ENCODE data around the gene EXTL1.

Gene EXTL1

GRCh38 chr1:26025060-26025459, 3.5 kb downstream of the EXTL1 start:
- no peak for DNase-seq

DNA sequence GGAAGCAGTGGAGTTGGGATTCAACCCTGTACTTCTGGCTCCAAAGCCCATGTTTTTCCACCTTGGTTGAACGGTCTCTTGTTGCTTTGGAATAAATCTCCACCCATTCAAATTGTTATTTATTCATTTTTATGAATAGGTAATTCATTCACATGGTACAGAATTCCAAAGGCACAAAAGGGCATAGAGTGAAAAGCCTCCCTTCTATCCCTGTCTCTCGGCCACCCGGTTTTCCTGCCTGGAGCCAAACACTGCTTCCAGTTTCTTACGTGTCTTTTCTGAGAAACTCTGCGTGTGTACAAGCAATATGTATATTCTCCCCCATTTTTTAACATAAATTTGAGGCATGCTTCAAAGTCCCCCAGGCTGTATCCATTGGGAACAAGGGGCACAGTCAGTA, 3.9 kb downstream of the EXTL1 start:
- no peak for DNase-seq

GRCh38 chr1:26027716-26028489, 6.3 kb downstream of the EXTL1 start:
- no peak for DNase-seq

DNA sequence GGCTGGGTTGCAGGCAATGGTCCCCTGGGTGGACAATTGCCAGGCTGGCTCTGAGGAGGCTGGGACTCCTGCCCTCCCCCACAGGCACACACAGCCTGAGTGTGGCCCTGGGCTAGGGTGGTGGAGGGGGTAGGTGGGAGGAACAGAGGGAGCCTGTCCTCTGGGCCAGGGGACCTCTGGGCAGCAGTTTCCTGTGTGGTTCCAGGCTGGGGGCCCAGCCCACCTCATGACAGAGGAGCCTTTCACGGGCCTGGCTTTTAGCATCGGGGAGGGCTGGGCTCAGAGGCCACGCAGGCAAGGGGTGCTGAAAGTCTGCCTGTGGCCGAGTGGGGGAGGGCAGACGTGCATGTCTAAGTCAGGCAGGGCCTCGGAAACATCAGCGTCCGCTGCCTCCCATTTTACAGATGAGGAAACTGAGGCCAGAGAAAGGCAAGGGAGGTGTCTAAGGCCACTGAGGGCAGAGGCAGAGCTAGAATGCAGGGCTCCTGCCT, 7.0 kb downstream of the EXTL1 start:
- no peak for DNase-seq

DNA sequence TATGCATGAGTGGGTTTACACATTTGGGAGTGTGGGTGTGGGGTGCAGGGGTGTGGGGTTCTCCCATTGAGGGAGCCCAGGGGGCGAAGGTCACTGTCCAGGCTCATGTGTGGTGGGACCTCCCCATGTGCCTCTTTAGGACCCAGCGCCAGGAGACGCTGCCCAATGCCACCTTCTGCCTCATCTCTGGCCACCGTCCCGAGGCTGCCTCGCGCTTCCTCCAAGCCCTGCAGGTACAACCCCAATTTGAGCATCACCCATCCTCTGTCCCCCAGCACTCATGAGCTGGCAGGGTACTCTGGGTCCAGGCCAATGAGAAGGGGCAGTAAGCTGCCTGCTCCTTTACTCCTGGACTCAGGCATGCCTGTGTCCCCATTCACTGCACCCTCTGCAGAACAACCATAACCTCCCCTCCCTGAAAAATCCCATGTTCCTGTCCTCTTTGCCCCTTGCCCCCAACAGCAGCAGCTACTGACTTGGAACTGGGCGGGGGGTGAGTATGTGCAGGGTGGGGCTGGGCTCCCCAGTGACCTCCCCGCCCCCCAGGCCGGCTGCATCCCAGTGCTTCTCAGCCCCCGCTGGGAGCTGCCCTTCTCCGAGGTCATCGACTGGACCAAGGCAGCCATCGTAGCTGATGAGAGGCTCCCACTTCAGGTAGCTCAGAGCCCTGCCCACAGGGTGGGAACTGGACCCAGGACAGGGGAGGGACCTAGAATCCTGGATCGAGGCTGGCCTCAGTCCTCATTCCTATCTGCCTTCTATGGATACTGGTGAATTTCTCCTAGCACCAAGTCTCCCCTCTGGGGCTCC, 7.7 kb downstream of the EXTL1 start:
- DNase-seq: no peak

- DNase-seq: no peak
These were observed 8.4 kb downstream of the EXTL1 start for GRCh38 chr1:26029864-26030481.

- DNase-seq: no peak
These were observed 9.6 kb downstream of the EXTL1 start for GRCh38 chr1:26031196-26031595.

DNA sequence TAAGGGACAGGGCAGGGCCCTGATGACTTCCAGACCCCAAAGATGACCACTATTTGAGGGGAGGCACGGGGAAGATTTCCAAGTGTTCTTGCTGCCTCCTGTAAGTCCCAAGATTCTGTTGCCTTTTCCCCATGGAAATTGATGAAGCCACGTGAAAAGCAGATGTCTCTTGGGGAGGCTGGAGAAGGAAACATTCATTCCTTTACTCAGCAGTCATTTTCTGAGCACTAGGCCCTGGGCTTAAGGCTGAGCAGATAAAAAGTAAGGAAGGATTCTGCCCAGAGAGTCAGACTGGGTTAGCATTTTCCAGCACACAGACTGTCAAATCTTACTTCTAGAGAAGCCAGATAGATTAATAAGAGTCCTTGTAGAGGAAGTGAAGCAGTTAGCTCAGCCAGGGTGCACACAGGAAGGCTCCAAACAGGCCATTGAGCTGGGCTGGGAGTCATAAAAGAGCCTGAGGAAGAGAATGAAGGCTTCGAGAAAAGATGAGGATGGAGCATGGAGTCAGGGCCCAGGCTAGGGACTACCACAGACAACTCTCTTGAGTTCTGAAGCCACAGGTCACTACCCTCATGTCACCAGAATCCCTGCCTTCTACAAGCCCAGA, 10.1 kb downstream of the EXTL1 start:
- no peak for DNase-seq

- no peak for DNase-seq
These were observed 11.2 kb downstream of the EXTL1 start for GRCh38 chr1:26032656-26033357.

DNA sequence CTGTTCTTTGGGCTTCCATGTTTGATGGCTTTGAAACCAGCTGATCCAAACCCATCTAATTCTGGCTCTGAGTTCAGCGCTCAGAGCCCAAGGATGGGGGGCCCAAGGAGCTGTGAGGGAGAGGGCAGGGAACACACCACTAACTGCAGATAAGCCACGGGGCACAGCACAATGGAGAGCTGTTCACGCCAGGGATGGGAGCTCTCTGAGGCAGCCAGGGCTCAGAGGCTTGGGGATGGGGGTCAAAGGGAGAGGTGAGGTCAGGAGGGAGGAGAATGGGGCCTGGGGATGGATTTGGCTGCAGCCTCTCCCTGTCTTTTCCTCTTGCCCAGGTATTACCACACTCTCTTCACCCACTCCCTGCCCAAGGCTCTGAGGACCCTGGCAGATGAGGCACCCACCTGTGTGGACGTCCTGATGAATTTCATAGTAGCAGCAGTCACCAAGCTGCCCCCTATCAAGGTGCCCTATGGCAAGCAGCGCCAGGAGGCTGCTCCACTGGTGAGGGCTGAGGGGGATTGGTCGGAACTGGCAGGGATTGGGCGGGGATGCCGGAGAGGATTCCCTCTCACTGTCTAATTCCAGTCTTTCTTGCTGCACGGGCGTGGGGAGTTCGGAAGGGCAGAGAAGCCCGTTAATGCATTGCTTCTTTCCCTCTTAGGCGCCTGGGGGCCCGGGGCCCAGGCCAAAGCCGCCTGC, 13.1 kb downstream of the EXTL1 start:
- no peak for DNase-seq

- peak; percentile 90 to 92 (median 90) for DNase-seq
These were observed 13.8 kb downstream of the EXTL1 start for GRCh38 chr1:26035203-26035958.

DNA sequence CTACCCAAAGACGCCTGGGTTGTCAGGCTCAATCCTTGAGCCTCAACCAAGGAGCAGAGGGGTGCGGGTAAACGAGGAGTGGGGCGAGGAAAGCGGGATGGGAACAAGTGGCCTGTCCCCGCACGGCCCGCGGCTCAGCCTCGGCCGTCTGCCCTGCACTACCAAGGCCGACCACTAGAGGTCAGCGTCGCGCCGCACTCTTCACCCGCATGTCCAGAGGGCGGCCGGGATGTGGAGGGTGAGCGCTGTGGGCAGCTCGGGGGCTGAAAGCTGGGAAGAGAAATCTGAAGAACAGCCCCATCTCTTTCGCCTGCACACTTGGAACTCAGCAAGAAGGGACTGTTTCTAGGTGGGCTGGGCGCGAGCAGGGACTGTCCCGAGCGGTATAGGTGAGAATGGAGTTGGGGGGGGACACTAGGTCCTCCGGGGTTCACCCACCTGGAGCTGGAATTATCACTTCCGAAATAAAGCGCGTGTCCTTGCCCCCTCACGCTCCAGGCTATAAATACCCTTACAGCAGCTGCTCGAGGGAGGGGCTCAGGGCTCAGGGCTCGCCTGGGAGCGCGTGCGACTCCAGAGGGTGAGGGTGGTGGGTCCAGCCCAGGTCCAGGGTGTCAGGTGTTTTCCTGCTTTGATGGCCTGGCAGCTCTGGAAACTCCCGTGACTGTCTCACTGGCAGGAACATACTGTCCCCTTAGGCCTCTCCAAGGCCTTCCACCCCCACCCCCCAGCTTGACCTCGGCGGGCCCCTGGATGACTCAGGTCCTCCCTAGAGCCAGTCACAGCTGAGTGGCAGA, 14.6 kb downstream of the EXTL1 start:
- DNase-seq: peak; percentile 74 to 83 (median 75)

DNA sequence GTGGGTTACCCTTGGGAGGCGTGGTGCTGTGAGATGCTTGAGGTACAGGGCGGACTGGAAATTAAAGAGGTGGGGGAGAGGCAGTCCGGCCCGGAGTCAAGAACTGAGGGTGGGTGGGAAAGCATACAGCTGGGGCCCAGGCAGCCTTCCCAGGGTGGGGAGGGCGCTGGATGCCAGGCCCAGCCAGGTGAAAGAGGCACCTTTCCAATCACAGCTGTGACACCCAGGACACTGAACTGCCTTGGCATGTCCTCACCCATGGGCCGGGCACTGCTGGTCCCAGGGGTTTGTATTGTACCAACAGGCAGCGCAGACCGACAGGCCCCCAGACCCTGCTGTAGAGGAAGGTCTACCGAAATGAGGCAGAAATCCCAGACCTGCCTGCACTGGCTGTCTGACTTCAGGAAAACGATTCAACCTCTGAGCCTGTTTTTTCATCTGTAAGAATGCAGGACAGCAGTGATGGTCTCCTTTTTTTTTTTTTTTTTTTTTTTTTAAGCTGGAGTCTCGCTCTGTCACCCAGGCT, 15.2 kb downstream of the EXTL1 start:
- DNase-seq: no peak

DNA sequence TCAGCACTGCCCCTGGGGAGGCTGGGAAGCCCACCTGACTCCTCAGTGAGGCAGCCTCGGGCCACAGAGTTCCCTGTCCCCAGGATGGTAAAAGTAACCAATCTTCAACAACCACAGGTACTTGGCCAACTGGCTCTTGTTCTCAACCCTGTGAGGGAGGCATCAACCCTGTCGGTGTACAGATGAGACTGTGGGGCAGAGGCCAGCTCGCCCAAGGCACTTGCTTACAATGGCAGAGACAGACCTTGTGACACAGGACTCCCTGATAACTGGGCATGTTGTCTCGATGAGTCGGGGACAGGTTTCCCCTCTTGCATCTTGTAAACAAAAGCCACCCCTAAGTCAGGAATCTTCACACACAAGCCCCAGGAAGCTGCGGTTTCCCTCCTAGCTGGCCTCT, 16.3 kb downstream of the EXTL1 start:
- no peak for DNase-seq

DNA sequence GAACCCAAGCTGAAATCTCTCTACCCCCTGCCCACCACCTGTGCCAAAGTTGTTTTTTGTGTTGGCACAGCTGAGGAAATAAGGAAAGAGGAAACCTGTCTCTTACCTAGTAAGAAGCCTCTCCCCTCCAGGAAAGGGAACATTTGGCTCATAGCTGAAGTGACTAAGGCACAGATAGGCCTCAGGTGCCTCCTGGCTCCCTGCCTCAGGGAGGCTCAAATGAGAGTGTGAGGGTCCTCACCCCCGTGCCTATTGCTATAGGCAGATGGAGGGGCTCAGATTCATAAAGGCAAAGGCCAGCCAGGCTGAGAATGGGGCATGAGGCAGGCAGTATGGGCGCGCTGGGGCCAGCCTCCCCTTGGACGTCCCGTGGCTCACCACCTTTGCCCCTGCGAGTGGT, 16.9 kb downstream of the EXTL1 start:
- no peak for DNase-seq

- no peak for DNase-seq
These were observed 17.3 kb downstream of the EXTL1 start for GRCh38 chr1:26038904-26039303.

- DNase-seq: no peak
These were observed 19.8 kb downstream of the EXTL1 start for GRCh38 chr1:26041401-26041800.

DNA sequence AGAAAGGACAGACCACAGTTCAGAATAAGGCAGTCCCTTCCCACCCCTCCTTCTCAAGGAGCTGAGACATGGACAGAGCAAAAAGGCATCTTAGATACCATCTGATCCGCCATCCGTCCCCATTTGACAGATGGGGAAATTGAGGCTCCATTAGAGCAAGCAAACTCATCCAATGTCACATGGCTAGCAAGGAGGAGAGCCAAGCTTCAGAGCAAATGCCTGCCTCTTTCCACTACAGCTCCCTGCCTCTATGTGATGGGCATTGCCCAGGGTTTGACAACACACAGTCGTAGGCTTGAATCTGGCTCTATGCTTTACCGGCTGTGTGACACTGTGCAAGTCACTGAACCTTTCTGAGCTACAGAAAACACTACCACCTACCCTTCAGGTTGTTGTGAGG, 20.4 kb downstream of the EXTL1 start:
- no peak for DNase-seq

DNA sequence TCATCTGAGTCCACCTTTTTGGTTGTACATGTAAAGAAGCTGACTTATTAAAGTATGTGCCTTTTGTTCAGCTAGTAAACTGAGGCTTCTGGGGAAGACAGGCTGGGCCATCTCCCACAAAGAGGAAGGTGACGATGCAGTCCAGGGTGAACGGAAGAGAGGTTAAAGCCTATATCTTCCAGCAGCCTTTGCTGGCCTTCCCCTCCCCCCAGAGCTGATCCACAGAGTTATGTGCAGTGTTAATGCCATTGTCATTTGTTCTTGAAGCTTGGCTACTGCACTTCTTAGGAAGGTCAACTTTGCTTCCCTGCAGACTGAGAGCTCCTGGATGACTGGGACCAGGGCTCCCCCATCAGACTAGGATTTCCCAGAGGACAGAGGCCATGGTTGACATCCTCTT, 22.2 kb downstream of the EXTL1 start:
- DNase-seq: no peak

DNA sequence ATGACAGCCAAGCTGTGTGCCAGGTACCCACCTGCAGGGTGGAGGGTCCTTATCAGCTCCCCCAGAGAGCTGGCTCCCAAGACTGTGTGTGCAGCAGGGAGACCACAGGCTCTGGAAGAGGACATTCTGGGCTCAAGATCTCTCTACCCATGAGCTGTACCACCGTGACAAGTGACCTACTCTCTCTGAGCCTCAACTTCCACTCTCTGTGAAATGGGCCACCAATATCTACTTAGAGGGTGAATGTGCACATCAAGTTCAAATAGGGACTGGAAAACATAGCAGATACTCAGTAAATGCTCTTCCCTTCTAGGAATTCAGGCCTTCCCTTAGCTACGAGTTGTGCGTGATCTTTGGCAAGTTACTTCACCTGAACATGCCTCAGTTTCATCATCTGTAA, 22.8 kb downstream of the EXTL1 start:
- no peak for DNase-seq

Measured in NCI-H1417 (cell line).